HG02763 (cell line): ENCODE measurements around the gene ELAVL1.

ENCODE experiments used
- ATAC-seq: cut with Tn5 transposase; IDR thresholded peaks from one replicate; pipeline ENCODE4 v1.9.1; 2021; ENCODE audit warnings: mild to moderate bottlenecking, moderate library complexity; ENCODE audit not compliant: unreplicated experiment

Gene ELAVL1

DNA sequence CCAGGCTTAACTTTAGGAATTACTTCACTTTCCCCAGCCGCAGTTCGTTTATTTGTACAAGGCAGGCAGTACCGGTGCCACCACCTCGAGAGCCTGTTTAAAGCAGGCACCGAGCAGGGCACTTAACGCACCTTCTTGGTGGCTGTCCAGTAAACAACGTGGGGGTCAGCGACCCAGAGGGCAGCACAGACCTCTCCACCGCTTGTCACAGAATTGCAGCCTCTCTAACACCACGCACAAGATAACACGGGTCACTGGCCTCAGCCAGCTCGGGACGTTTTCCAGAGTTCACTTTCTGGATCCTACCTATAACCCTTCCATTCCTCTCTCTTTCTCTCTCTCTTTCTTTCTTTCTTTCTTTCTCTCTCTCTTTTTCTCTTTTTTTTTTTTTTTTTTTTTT is 16.8 kb upstream of the ELAVL1 start:
- ATAC-seq, result no peak

DNA sequence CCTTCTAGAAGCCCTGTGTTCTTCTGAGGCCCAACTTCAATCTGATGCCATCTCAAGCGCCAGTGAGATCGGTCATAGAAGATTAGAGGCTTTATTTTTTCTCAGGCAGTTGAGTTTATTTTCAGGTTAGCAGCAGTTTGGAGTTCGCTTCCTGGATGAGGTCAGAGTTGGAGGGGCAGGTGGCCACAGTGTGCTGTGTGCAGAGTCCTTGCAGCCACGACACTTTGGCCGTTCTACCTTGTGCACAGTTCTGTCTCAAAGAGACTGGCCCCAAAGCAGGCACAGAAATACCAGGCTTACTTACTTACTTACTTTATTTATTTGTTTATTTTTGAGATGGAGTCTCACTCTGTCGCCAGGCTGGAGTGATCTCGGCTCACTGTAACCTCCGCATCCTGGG is 15.9 kb upstream of the ELAVL1 start:
- no peak for ATAC-seq

DNA sequence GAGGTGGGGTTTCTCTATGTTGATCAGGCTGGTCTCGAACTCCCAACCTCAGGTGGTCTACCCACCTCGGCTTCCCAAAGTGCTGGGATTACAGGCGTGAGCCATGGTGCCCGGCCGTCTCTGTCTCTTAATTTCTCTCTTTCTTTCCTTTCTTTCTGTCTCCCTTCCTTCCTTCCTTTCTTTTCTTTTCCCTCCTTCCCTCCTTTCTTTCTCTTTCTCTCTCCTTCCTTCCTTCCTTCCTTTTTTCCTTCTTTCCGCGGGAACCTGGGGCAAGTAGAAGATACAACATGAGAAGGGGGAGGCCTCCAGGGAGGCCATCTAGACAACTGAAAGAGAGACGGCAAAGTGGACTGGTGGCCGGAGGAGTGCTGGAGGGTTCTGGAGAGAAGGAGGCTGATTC is 15.2 kb upstream of the ELAVL1 start:
- no peak for ATAC-seq

DNA sequence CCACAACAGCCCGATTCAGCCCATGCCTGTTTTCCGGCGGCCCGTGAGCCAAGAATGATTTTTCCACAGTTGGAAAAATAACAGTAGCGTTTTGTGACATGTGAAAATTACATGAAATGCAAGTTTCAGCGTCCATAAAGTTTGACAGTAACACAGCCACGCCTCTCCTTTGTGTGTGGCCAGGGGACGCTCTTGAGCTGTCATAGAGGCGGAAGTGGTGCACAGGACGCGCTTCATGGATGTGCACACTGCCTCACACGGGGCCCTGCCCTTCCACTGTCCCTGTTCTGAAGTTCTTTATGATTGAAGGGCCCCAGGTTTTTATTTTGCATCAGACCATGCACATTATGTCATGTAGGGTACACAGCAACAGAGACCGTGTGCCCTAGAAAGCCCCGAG is 12.4 kb upstream of the ELAVL1 start:
- ATAC-seq, result no peak

DNA sequence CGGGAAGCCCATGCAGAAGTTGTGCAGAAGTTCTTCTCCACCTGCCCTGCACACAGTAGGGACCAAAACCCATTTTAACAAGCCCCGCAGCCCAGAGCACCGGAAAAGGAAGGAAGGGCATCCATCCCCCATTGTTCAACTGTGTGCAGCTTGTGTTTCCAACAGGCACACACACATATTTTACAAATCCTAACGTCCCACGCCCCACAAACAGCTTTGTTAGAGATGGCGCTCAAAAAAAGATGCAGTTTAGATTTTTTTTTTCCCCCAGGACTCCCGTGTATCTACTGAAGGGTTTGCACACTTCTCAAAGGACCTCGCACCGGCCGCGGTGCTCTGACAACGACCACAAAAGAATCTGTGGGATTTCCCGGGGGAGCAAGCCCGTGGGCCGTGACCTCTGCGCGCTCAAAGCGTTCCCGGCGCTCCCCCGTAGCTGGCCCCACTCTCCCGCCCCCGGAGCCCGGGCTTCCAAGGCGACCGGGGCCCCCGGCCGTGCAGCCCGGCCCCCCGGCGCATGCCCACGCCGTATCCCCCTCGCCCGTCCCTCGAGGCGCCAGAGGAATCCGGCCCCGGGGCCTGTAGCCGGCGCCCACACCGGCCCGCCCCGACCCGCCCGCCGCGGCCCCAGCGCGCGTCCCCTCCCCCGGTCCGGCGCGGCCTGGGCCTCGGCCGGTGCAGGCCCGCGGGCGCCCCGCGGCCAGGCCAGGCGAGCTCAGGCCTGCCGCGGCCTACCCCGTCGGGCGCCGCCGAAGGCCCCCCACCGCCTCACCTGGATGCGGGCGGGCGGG is 523 bp downstream of the ELAVL1 start:
- ATAC-seq, result peak; percentile 29

DNA sequence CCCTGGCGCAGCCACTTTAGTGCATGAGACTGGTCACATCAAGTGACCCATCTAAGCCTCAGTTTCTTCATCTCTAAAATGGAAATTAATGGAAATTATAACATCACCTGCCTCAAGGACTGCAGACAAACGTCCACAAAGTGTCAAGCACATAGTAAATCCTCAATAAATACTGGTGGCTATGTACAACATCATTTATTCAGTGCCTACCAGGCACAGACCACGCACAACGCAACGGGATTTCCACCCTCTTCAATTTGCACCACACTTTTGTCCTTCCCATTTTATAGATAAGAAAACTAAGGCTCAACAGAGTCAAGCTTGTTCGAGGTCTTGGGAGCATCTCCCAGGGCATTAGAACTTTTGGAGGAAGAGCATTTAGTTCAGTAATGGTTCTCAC is 1.4 kb downstream of the ELAVL1 start:
- no peak for ATAC-seq

DNA sequence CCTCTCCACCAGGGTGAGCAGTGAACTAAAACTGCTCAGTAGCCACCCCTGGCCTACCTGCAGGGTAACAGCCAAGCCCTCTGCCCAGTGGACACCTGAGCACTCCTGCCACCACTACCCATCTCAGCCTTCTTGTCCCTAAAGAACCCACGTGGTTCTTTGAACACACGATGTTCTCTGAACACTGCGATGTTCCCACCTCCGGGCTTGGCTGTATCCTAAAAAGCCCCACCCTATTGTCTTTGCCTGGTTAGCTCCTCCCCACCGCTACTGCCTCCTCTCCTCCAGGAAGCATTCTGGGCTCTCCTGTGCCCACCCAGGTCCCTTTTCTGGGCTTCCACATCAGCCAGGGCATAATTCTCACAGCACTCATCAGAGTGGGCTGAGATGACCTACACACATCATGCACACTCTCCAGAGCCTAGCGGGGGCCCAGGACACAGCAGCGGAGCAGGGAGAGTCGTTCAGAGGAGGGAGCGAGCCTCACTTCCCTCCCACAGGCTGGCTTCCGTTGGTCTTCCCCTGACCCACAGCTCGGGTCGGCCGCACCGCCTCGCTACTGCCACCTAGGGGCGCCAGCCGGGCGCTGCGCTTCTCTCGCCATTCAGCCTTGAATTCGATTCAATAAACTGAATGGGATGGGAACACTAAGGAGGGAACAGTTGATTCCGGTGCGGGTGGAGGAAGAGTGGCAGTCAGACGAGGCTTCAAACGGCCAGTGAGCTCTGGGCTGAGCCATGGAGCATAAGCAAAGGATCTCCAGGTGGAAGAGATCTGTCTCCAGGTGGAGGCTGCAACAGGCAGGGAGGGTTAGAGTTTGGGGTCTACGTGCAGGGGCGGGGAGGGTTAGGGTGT is 3.2 kb downstream of the ELAVL1 start:
- no peak for ATAC-seq

DNA sequence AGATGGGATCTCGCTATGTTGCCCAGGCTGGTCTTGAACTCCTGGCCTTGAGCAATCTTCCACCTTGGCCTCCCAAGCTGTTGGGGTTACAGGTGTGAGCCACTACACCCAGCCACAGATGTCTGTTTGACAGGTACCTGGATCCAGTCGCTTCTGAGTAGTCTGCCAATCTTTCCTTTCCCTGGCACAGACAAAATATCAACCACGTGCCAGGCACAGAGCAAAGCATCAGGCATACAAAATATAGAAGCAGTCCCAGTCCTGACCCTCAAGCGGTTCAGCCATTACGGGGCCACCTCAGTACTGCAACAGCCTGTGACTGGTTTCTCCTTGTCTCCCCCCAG is 3.8 kb downstream of the ELAVL1 start:
- no peak for ATAC-seq

DNA sequence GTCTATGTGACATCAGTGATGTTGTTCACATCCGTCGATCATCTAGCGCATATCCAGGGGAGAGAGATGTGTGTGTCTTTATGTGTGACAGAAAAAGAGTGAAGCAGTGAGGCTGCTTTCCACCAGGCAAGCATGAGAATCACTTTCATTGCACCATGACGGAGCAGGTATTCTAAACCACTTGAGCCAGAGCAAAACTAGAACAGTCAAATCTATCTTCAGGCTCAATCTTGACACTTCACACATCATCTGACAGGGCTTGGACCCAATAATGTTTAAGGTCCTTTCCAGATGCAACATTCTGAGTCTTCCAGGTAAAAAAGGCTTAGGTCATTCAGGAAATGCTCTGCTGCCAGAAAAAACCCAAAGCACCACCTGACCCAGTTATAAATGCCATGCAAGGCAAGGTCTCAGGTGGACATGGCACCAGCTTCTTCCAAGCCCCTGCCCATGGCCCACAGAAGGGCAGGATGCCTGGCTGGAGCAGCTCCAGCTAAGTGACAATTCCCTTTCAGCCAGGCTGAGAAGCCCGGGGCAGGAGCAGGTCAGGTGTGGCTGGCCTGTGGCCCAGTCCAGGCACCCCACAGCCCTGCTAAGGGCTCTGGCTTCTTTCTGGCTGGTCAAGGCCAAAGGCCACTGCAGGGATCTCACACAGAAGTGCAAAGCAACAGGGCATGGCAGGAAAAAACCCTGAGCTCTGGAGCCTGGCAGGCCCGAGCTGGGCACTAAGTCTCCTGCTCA is 5.0 kb downstream of the ELAVL1 start:
- no peak for ATAC-seq

DNA sequence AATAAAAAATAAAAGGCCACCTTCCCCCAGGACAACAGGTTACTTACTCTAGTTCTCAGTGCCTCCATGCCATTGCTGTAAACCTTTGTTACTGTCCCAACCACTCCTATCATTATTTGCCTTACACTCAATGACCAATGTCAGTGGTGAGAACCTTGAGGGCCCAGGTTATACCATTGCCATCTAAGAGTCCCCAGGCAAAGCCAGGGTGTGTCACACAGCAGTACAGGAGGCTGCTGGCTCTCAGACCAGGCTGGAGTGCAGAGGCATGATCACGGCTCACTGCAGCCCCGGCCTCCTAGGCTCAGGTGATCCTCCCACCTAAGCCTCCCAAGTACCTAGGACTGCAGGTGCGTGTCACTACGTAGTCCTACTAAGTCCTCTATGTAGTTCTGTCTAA is 6.1 kb downstream of the ELAVL1 start:
- no peak for ATAC-seq

DNA sequence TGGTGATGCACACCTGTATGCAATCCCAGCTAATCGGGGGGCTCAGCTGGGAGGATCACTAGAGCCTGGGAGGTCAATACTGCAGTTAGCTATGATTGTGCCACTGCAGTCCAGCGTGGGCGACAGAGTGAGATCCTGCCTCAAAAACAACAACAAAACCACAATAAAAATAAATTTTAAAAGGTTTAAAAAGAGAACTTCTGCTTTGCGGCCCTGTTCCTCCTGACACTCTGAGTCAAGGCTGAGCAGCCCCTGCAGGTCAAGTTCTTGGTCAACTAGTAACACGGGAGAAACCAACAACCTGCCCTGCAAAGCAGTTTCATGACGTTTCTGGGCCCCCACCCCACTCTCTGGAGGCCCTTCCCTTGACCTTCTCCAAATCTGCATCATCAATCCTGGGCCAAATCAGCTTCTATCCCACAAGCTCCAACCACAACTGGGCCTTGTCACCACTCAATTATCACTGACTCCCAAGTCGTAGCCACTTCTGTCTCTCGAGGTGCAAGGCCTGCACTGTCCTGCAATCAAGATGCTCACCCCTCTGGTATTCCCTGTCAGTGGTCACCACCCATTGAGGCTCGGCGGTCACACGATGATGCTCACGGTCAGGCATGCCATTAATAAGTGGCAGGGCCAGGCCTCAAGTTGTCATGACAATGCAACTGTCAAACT is 7.5 kb downstream of the ELAVL1 start:
- no peak for ATAC-seq

DNA sequence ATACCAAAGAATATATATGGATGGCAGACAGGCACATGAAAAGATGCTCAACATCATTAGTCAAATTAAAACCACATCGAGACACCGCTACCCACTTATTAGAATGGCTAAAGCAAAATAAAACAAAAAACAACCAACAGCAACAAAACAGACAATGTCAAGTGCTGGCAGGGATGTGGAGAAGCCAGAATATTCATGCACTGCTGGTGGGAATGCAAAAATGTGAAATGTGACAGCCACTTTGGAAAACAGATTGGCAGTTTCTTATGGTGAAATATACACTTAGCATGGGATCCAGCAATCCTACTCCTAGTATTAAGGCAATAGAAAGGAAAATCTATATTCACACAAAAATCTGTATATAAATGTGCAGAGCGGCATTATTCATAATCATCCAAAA is 8.6 kb downstream of the ELAVL1 start:
- ATAC-seq, result no peak

DNA sequence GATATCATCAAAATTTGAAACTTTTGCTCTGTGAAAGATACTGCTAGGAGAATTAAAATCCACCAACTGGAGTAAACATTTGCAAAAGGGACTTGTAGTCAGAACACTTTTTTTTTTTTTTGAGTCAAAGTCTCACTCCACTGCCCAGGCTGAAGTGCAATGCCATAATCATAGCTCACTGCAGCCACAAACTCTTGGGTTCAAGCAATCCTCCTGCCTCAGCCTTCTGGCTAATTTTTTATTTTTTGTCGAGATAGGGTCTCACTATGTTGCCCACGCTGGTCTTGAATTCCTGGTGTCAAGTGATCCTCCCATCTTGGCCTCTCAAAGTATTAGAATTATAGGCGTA is 9.7 kb downstream of the ELAVL1 start:
- ATAC-seq, result no peak

DNA sequence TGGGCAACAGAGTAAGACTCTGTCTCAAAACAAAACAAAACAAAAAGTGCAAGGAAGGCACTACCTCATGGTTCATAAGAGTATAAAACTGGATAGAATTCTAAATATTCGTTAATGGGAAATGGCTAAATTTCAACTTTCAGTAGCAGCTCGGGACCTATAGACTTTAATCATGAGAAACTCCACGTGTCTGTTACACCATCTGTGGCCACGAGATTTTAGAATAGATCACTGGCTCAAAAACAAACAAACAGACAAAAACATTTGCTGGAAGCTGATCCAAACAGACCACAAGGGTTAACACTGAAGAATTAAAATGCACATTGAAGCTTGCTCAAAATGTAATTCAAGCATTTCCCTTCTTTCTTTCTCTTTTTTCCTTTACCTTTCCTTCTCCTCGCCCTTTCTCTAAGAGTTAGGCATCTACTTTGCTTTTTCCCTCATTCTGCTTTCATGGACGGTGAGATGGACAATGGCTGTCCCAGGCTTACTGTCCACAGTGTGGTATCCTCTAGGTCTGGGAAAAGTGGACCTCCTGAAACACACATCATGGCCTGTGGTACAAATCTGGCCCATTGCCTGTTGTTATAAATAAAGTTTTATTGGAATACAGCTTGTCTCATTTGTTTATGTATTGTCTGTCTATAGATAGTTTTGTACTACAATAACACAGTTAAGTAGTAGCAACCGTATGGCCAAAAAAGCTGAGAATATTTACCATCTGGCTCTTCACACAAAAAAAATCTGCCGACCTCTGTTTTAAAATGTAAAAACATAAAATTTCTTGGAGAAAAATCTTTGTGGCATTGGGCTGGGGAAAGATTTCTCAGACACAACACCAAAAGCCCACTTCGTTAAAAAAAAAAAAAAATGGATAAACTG is 10.3 kb downstream of the ELAVL1 start:
- ATAC-seq, result no peak

DNA sequence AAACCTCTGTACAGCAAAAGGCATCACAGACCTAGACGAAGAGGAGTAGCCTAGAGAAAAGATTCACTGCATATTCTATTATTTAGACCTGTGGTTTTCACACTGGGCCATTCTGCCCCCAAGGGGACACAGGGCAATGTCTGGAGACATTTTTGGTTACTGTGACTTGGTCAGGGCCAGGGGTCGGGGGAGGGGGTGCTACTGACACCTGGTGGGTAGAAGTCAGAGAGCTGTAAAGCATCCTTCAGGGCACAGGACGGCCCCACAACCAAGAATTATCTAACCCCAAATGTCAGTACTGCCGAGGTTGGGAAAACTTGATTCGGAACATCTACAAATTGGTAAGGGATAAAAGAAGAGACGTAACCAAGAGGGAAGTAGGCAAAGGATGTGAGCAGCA is 11.3 kb downstream of the ELAVL1 start:
- no peak for ATAC-seq

DNA sequence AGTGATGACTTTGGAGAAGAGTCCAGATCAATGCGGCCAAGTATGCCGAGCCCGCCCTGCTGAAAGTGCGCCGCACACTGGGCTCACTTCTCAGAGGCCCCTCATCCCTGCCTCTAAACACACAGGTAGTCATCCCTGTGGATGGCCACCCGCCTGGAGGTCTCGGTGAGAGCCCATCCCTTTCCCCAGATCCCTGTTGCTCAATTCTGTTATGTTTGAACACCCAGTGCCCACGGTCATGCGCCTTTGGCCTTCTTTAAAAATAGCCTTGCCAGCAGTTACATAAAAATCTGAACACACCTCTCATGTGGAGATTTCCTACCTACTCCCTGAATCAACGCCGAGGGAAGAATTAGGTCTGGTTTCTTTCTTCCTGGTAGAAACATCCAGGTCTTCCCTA is 11.9 kb downstream of the ELAVL1 start:
- ATAC-seq, result no peak

DNA sequence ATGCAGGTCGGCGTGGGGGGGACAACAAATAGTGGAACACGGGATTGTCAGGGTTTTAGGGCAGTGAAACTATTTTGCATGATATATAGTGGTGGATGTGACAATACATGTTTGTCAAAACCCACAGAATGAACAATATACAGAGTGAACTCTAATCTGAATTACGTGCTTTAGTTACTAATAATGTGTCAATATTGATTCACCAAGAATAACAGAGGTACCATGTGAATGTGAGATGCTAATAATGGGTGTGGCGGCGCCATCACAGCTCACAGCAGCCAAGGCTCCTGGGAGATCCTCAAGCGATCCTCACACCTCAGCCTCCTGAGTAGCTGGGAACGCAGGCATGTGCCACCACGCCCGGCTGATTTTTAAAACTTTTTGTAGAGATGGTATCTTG is 12.9 kb downstream of the ELAVL1 start:
- ATAC-seq, result no peak

DNA sequence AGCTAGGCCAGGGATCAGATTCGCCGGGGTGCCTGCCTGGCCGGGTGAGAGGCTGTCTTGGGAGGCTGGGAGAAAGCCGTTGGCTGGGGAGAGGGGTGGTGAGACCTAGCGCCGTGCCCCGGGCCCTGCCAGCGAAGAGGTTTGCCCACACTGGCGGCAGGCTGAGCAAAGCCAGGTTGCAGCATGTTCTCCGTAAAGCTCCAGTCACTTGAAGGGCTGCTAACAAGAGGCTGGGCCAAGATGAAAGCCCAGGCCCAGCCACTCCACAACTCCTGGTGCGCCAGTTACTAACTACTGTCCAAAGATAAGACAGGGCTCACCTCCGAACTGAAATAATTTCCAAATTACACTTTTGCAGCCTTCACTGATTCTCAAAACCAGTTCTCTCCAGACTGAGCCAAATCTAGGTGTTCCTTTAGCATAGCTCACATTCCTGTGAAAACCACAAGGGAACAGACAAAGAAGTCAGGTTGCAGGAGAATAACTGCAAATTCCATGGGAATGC is 16.3 kb downstream of the ELAVL1 start:
- ATAC-seq, result no peak

DNA sequence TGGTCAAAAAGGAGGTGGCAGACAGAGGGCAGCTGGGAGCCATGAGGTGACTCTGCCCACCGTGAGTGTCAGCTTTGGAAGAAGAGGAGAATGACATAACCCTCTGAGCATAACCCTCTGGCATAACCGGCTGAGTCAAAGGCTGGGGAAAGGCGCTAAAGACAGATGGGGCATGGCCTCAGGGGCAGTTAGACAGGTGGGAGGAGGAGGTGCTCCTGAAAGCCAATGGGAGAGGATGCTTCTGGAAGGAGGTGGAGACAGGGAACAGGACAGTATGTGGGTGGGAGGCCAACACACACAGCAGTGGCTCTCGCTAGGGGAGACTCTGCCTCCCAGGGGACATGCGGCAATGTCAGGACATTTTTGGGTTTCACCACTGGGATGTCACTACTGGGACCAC is 17.1 kb downstream of the ELAVL1 start:
- ATAC-seq, result no peak

DNA sequence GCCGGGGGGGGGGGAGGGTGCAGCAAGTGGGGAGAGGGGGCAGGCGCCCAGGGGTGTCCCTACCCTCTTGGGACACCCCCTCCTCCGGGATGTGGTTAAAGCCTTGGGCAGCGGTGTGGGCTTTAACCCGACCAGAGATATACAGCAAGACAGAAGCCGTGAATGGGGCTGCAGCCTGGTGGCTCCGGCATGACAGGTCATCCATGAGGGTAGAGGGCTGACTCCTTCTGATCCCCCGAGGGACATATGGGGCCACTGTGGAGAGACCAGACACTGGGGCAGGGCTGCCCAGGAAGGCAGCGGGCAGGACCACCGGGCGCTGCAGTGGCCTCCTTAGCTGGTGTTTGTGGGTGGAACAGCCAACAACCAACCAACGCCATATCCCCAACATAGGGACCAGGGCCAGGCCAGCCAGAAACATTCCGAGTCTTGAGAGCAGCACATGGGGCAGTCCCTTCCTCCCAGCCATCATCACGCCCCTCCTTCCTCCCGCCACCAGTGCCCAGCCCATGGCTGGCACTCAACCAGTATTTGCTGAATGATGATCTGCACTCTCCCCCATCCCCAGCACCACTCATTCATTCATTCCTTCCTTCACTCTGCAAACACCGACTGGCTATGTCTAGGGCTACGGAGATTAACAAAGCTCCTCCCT is 18.2 kb downstream of the ELAVL1 start:
- ATAC-seq, result no peak
